Measurements from ENCODE around the gene MGLL. TPM values are rescaled to one million over a fixed set of nuclear protein-coding genes. Genes with fewer than 3 reads are reported as not detected.

MGLL gene
- total RNA-seq, 4 donors from 2014 or later, result 37.9 to 54.3 (median 45.2) TPM

DNA sequence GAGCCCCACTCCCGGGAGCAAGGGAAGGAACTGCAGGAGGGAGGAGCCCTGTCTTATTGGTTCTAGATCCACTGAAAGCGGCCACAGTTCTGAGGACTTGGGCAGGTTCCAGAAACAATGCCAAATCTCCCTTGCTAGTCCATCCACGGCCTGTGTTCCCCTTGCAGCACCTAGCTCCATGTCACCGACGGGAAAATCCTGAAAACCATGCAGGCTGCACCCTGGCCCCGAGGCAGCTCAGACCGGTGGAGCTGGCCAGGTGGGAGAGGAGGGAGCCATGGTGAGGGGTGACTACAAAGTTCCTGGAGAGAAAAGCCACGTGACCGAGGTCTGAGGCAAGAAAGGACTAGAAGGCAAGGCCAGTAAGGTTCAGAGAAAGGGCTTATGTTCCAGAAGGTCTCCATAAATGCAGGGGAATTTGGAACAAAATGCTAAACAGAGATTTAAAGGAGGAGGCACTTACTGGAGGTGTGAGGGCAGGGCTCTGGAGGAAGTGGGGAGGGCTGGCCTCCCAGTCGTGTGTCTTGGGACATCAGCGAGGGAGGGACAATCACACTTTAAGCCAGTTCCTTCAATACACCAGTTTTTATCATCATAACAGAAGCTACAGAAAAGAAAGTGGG lies 5.4 kb downstream of the MGLL start:
- Histone ChIP-seq H3K4me1 (peaks cover 80% of the 10 kb centered on the region), H3K4me3 (no peak overlapping the region), H3K27ac (peak overlapping the region; percentile 42), H3K36me3 (peaks cover 15% of the 10 kb centered on the region), H3K9me3 (no peaks in the 10 kb centered on the region), H3K27me3 (no peaks in the 10 kb centered on the region)
- WGBS, result 64% methylated on average over 11 of the region's 11 CpGs
- no peak for DNase-seq (ENCODE audit: low spot score in 2 of 2)
- no peak for TF ChIP-seq CTCF (IDR thresholded peaks at IDR 0.05)

GRCh38 chr3:127815641-127816605 lies 6.4 kb downstream of the MGLL start:
- TF ChIP-seq POLR2A (IDR thresholded peaks at IDR 0.05), result no peak
- no peak for TF ChIP-seq CTCF (IDR thresholded peaks at IDR 0.05)
- TF ChIP-seq POLR2AphosphoS5 (IDR thresholded peaks at IDR 0.05), result no peak
- TF ChIP-seq EP300 (IDR thresholded peaks at IDR 0.05), result no peak
- Histone ChIP-seq H3K9me3 (no peaks in the 10 kb centered on the region), H3K4me1 (peaks cover 70% of the 10 kb centered on the region), H3K4me3 (no peak overlapping the region), H3K27ac (no peak overlapping the region), H3K36me3 (peaks cover 23% of the 10 kb centered on the region), H3K27me3 (no peaks in the 10 kb centered on the region)
- WGBS, result 87% methylated on average over 23 of the region's 23 CpGs
- no peak for DNase-seq (ENCODE audit: low spot score in 2 of 2)

- TF ChIP-seq CTCF (IDR thresholded peaks at IDR 0.05) (no peak), POLR2A (IDR thresholded peaks at IDR 0.05) (no peak), POLR2AphosphoS5 (IDR thresholded peaks at IDR 0.05) (no peak), EP300 (IDR thresholded peaks at IDR 0.05) (no peak)
- Histone ChIP-seq H3K9me3 (no peaks in the 10 kb centered on the region), H3K4me3 (no peak overlapping the region), H3K36me3 (peaks cover 27% of the 10 kb centered on the region), H3K27me3 (no peaks in the 10 kb centered on the region), H3K27ac (no peak overlapping the region), H3K4me1 (peaks cover 61% of the 10 kb centered on the region)
- DNase-seq (ENCODE audit: low spot score in 2 of 2), result no peak
- 90% methylated on average over 7 of the region's 7 CpGs for WGBS
Measured at GRCh38 chr3:127815001-127815400, 7.3 kb downstream of the MGLL start.

DNA sequence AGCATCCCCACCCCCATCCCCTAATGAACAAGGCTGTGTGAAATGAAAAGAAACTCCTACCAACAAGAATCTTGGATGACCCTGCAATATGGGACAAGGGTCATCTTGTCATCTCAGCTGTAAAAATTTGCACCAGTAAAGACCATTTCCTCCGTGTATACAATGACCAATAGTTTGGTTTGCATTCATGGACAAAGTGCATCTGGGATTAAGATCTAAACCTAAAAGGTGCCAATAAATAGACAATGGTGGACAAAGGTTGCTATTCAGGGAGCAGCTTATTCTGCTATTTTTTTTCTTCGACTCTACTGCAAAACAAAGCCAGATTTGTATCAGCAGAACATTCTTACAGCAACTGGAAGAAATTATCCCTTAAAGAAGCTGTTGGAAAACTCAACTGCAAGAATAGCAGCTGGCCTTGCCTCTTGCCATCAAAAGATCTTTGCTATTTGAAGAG lies 8.0 kb downstream of the MGLL start:
- peaks cover 27% of the 10 kb centered on the region for H3K36me3 ChIP-seq
- no peak for DNase-seq (ENCODE audit: low spot score in 2 of 2)
- no peaks in the 10 kb centered on the region for H3K9me3 ChIP-seq
- WGBS, result 52% methylated on average over 2 of the region's 2 CpGs
- no peaks in the 10 kb centered on the region for H3K27me3 ChIP-seq
- peaks cover 54% of the 10 kb centered on the region for H3K4me1 ChIP-seq
- H3K27ac ChIP-seq, result no peak overlapping the region
- TF ChIP-seq EP300 (IDR thresholded peaks at IDR 0.05), result no peak
- no peak for TF ChIP-seq POLR2AphosphoS5 (IDR thresholded peaks at IDR 0.05)
- no peak for TF ChIP-seq CTCF (IDR thresholded peaks at IDR 0.05)
- no peak for TF ChIP-seq POLR2A (IDR thresholded peaks at IDR 0.05)
- no peak overlapping the region for H3K4me3 ChIP-seq

DNA sequence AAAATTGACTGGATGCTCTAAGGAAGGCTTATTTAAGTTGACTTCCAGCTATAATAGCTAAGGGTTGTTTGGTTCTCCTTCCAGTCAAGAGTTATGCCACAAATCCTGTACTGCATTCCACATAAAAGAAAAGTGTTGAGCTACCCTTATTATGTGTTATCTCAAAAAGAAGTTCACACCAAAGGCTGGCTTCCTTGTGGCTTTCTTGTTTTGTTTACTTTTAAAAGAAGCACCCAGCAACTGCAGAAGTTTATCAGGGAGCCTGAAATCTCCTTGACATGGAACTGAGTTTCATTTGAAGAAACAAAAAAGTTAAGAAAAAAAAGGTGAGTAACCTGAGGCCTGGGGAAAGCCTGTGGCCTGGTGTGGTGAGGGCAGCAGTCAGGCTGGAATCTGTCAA lies 10.2 kb downstream of the MGLL start:
- TF ChIP-seq CTCF (IDR thresholded peaks at IDR 0.05), result no peak
- no peak for TF ChIP-seq POLR2A (IDR thresholded peaks at IDR 0.05)
- TF ChIP-seq EP300 (IDR thresholded peaks at IDR 0.05), result no peak
- TF ChIP-seq POLR2AphosphoS5 (IDR thresholded peaks at IDR 0.05), result no peak
- Histone ChIP-seq H3K27ac (no peak overlapping the region), H3K4me1 (peaks cover 33% of the 10 kb centered on the region), H3K36me3 (peaks cover 27% of the 10 kb centered on the region), H3K27me3 (no peaks in the 10 kb centered on the region), H3K4me3 (no peak overlapping the region), H3K9me3 (no peaks in the 10 kb centered on the region)
- DNase-seq (ENCODE audit: low spot score in 2 of 2), result no peak

Data from suprapubic skin (tissue), 4 donors.